H1 (cell line): ENCODE data around the gene ATP2B3. TPM values are rescaled to one million over a fixed set of nuclear protein-coding genes. Genes with fewer than 3 reads are reported as not detected.

Source experiments
- CTCF ChIA-PET: fragments of 300-600 bp; sonication (Branson Sonifier 250); formaldehyde crosslinking; loops from one replicate; lab custom pipeline; 2021; ENCODE audit not compliant: partially characterized antibody; lab: Charles Lee
- POLR2A ChIA-PET: fragments of 300-600 bp; sonication (Branson Sonifier 250); formaldehyde crosslinking; loops from one replicate; lab custom pipeline; 2021; ENCODE audit warnings: inconsistent platforms; ENCODE audit not compliant: partially characterized antibody; lab: Charles Lee
- DNase-seq, 2 experiments: peaks; one replicate each; pipeline versions ENCODE4 v3.0.0 to v3.0.0-alpha.2; 2010 to 2022; ENCODE audit warnings: low spot score in 2 of 2, low read depth in 1 of 2, mixed read lengths in 1 of 2
- FAIRE-seq: peaks from 2 replicates; lab custom pipeline; 2011; peaks lifted over from hg19 to GRCh38; lab: Jason Lieb, UNC
- H2AFZ ChIP-seq: 2 replicates; pipeline ENCODE4 v1.8.1; 2012; ENCODE audit warnings: low read length, inconsistent platforms
- H2AK5ac ChIP-seq: 2 replicates; pipeline ENCODE4 v1.6.1; 2013; ENCODE audit warnings: low read depth, low read length
- H2BK120ac ChIP-seq: replicated peaks from 2 replicates; pipeline ENCODE3; 2013; ENCODE audit warnings: low read depth, low read length, inconsistent platforms
- H2BK12ac ChIP-seq: 2 replicates; pipeline ENCODE4 v1.6.1; 2013; ENCODE audit warnings: low read depth, low read length
- H2BK15ac ChIP-seq: 2 replicates; pipeline ENCODE4 v1.6.1; 2013; ENCODE audit warnings: low read length
- H2BK20ac ChIP-seq: 2 replicates; pipeline ENCODE4 v1.6.1; 2013; ENCODE audit warnings: low read length
- H2BK5ac ChIP-seq: 2 replicates; pipeline ENCODE4 v1.6.1; 2013; ENCODE audit warnings: low read depth, low read length
- H3K14ac ChIP-seq: 2 replicates; pipeline ENCODE4 v1.6.1; 2013; ENCODE audit warnings: inconsistent platforms; ENCODE audit not compliant: insufficient read length
- H3K18ac ChIP-seq: 2 replicates; pipeline ENCODE4 v1.6.1; 2013; ENCODE audit warnings: low read length; ENCODE audit errors: extremely low read depth
- H3K23ac ChIP-seq: 2 replicates; pipeline ENCODE4 v1.6.1; 2013; ENCODE audit warnings: inconsistent platforms; ENCODE audit not compliant: insufficient read length
- H3K23me2 ChIP-seq: 2 replicates; pipeline ENCODE4 v1.6.1; 2013; ENCODE audit warnings: low read depth, low read length
- H3K27ac ChIP-seq: 2 replicates; pipeline ENCODE4 v1.6.1; 2011; ENCODE audit warnings: low read depth, low read length, inconsistent platforms
- H3K27me3 ChIP-seq, 4 experiments: replicated peaks in 1 of 4; 1 replicate in 1 of 4; 2 replicates in 3 of 4; pipeline versions ENCODE4 v1.6.1 to v1.8.1; 2011 to 2013; ENCODE audit warnings: low read length in 3 of 4, mild to moderate bottlenecking in 3 of 4, inconsistent platforms in 2 of 4, mixed read lengths in 2 of 4, moderate library complexity in 1 of 4; ENCODE audit not compliant: control insufficient read depth in 3 of 4, insufficient read depth in 3 of 4; ENCODE audit errors: extremely low read depth in 1 of 4
- H3K36me3 ChIP-seq, 4 experiments: 2 replicates each; pipeline versions ENCODE4 v1.6.1 to v1.8.1; 2011 to 2013; ENCODE audit warnings: mild to moderate bottlenecking in 4 of 4, low read length in 3 of 4, moderate library complexity in 2 of 4, control low read depth in 1 of 4, inconsistent platforms in 1 of 4; ENCODE audit not compliant: insufficient read depth in 4 of 4, control insufficient read depth in 2 of 4
- H3K4ac ChIP-seq: replicated peaks from 2 replicates; pipeline ENCODE3; 2013; ENCODE audit warnings: low read length, low read depth, mixed read lengths, inconsistent platforms; ENCODE audit not compliant: insufficient read length
- H3K4me1 ChIP-seq, 4 experiments: replicated peaks in 1 of 4; 1 replicate in 1 of 4; 2 replicates in 3 of 4; pipeline versions ENCODE4 v1.6.1 to v1.8.1; 2011 to 2013; ENCODE audit warnings: low read length in 3 of 4, inconsistent platforms in 2 of 4, mixed read lengths in 1 of 4; ENCODE audit not compliant: insufficient read depth in 4 of 4, control insufficient read depth in 3 of 4
- H3K4me2 ChIP-seq, 2 experiments: 2 replicates each; pipeline versions ENCODE4 v1.6.1 to v1.8.1; 2011 to 2013; ENCODE audit warnings: low read depth in 2 of 2, low read length in 2 of 2, control low read depth in 1 of 2, inconsistent platforms in 1 of 2, mild to moderate bottlenecking in 1 of 2; ENCODE audit not compliant: insufficient read depth in 1 of 2
- H3K4me3 ChIP-seq, 4 experiments: fragments of 200-600, 300-600 bp in 1 of 4; sonication (generic), shearing (Covaris generic), sonication (Bioruptor Twin) in 1 of 4; 2 replicates each; pipeline versions ENCODE4 v1.5.1 to v1.8.1; 2011 to 2016; ENCODE audit warnings: low read length in 4 of 4, low read depth in 3 of 4, control low read depth in 2 of 4, inconsistent platforms in 2 of 4, mild to moderate bottlenecking in 2 of 4, mixed read lengths in 1 of 4, moderate library complexity in 1 of 4; ENCODE audit not compliant: insufficient read depth in 2 of 4; ENCODE audit errors: extremely low read depth in 1 of 4
- H3K56ac ChIP-seq: replicated peaks from 2 replicates; pipeline ENCODE3; 2013; ENCODE audit warnings: low read depth, mild to moderate bottlenecking, mixed read lengths, low read length, inconsistent platforms; ENCODE audit not compliant: insufficient read length
- H3K79me1 ChIP-seq: 2 replicates; pipeline ENCODE4 v1.6.1; 2013; ENCODE audit warnings: low read depth, low read length, control low read depth
- H3K79me2 ChIP-seq, 2 experiments: 2 replicates each; pipeline versions ENCODE4 v1.6.1 to v1.8.1; 2012 to 2013; ENCODE audit warnings: low read length in 2 of 2, mild to moderate bottlenecking in 2 of 2, inconsistent platforms in 1 of 2; ENCODE audit not compliant: insufficient read depth in 2 of 2, control insufficient read depth in 1 of 2
- H3K9ac ChIP-seq, 4 experiments: replicated peaks in 1 of 4; 1 replicate in 1 of 4; 2 replicates in 3 of 4; pipeline versions ENCODE4 v1.6.1 to v1.8.1; 2011 to 2013; ENCODE audit warnings: low read depth in 3 of 4, low read length in 3 of 4, control low read depth in 2 of 4, mild to moderate bottlenecking in 2 of 4, moderate library complexity in 2 of 4, inconsistent platforms in 1 of 4; ENCODE audit errors: extremely low read depth in 1 of 4
- H3K9me3 ChIP-seq, 2 experiments: 2 replicates each; pipeline versions ENCODE4 v1.6.1 to v1.8.1; 2012 to 2013; ENCODE audit warnings: mild to moderate bottlenecking in 2 of 2, moderate library complexity in 2 of 2, control low read depth in 1 of 2, inconsistent platforms in 1 of 2, low read depth in 1 of 2, low read length in 1 of 2, mixed read lengths in 1 of 2; ENCODE audit not compliant: insufficient read depth in 2 of 2
- H4K20me1 ChIP-seq, 2 experiments: replicated peaks in 1 of 2; 2 replicates each; pipeline versions ENCODE3 to v1.8.1; 2011 to 2013; ENCODE audit warnings: inconsistent platforms in 2 of 2, low read length in 2 of 2, mild to moderate bottlenecking in 1 of 2; ENCODE audit not compliant: insufficient read depth in 2 of 2, control insufficient read depth in 1 of 2
- H4K5ac ChIP-seq: 2 replicates; pipeline ENCODE4 v1.6.1; 2013; ENCODE audit warnings: low read length, low read depth, mixed read lengths, inconsistent platforms; ENCODE audit not compliant: insufficient read length
- H4K8ac ChIP-seq: 2 replicates; pipeline ENCODE4 v1.8.0; 2013; ENCODE audit warnings: mild to moderate bottlenecking, moderate library complexity, low read length, inconsistent platforms; ENCODE audit not compliant: insufficient read depth; ENCODE audit errors: extremely low read depth
- H4K91ac ChIP-seq: replicated peaks from 2 replicates; pipeline ENCODE3; 2013; ENCODE audit warnings: low read length, mixed read lengths, inconsistent platforms; ENCODE audit not compliant: insufficient read length
- CHD1 ChIP-seq: IDR thresholded peaks from 2 replicates; pipeline ENCODE4 v1.6.1; 2012; ENCODE audit warnings: low read depth, low read length, improper control_type of control experiment
- JUN ChIP-seq: IDR thresholded peaks from 2 replicates; pipeline ENCODE4 v1.6.1; 2011; ENCODE audit warnings: low read depth, mild to moderate bottlenecking, improper control_type of control experiment, low read length
- NANOG ChIP-seq: IDR thresholded peaks from 2 replicates; pipeline ENCODE4 v1.6.1; 2011; ENCODE audit warnings: low read length, low read depth, mild to moderate bottlenecking, inconsistent platforms; ENCODE audit not compliant: insufficient read depth, poor library complexity, severe bottlenecking
- SIN3A ChIP-seq, 2 experiments: IDR thresholded peaks in 1 of 2; conservative IDR thresholded peaks in 1 of 2; 2 replicates each; pipeline ENCODE4 v1.6.1; 2011 to 2012; ENCODE audit warnings: low read length in 2 of 2, improper control_type of control experiment in 1 of 2, low read depth in 1 of 2, mild to moderate bottlenecking in 1 of 2
- TAF7 ChIP-seq: optimal IDR thresholded peaks from 2 replicates; pipeline ENCODE3; 2011; ENCODE audit warnings: low read depth, mild to moderate bottlenecking, inconsistent platforms, low read length, moderate library complexity, borderline replicate concordance
- WGBS, 2 experiments: shearing (Covaris generic) in 1 of 2; methylation state at CpG; one replicate each; pipeline versions ENCODE4 v1.1.6 to v1.1.7; 2013 to 2015; ENCODE audit warnings: low lambda C conversion rate in 2 of 2, mixed read lengths in 2 of 2, inconsistent platforms in 1 of 2, low coverage in 1 of 2, missing lambda C conversion rate in 1 of 2; ENCODE audit not compliant: insufficient replicate concordance in 2 of 2, insufficient coverage in 1 of 2, insufficient read length in 1 of 2; ENCODE audit errors: extremely low coverage in 1 of 2, missing lambda C conversion rate in 1 of 2; 5-methylcytosine and 5-hydroxymethylcytosine counted together
- polyA plus RNA-seq, 7 experiments: library from polyadenylated mRNA; depleted of rRNA in 3 of 7; stranded (reverse) in 5 of 7; unstranded in 2 of 7; fragments of >200 nt in 5 of 7; fragments of 200-250 nt in 2 of 7; gene quantifications; 1 replicate in 5 of 7; 2 replicates in 1 of 7; 4 replicates in 1 of 7; pipeline versions ENCODE4 v1.2.1 to v1.2.3, GENCODE V29; 2011 to 2013; ENCODE audit warnings: missing spikeins in 2 of 7, mixed read lengths in 2 of 7
- total RNA-seq: library from RNA; stranded (reverse); fragmentation: NEBNext Ultra II Directional; extraction: Animal tissue kit (Norgen Biotek cat#: 25700); gene quantifications from 2 replicates; pipeline ENCODE4 v1.2.1, GENCODE V29; 2021

ATP2B3 gene
- total and polyA plus RNA-seq, 2 of the 8 experiments (the other 6 are each of a cell fraction or from before 2014, with no cell fraction given), result 0.14 to 0.19 TPM

- CTCF ChIA-PET, result interaction anchor here (1.8 to 8.9 kb wide), 4 partner anchors 11 to 55 kb away, joined by 6 to 130 read pairs (median 31); partner anchors contain the start of genes CCNQ and DUSP9
- POLR2A ChIA-PET, result no interaction called here
- no peak overlapping the region for H2AFZ ChIP-seq
- H3K23ac ChIP-seq, result no peak overlapping the region
- no peaks in the 10 kb centered on the region for H3K79me2 ChIP-seq
- no peak for FAIRE-seq
- no peak overlapping the region for H3K4ac ChIP-seq
- no peak overlapping the region for H4K5ac ChIP-seq
- H2BK5ac ChIP-seq, result no peak overlapping the region
- H2BK12ac ChIP-seq, result no peak overlapping the region
- H3K79me1 ChIP-seq, result no peaks in the 10 kb centered on the region
- H3K9me3 ChIP-seq, result no peaks in the 10 kb centered on the region
- no CpG with 5 or more reads among the region's 10 CpGs for WGBS, 2 experiments
- no peak overlapping the region for H3K18ac ChIP-seq
- H3K56ac ChIP-seq, result no peak overlapping the region
- no peak overlapping the region for H3K27ac ChIP-seq
- no peak overlapping the region for H2BK20ac ChIP-seq
- H3K4me3 ChIP-seq, result no peak overlapping the region
- no peaks in the 10 kb centered on the region for H3K36me3 ChIP-seq
- TF ChIP-seq NANOG (no peak), JUN (no peak), SIN3A (conservative IDR thresholded peaks at IDR 0.05 in 1 of 2, IDR thresholded peaks at IDR 0.05 in 1 of 2; ENCODE audit: low read depth in 1 of 2, low read length in 2 of 2) (no peak), TAF7 (no peak), CHD1 (no peak)
- DNase-seq, result no peak
- no peak overlapping the region for H3K9ac ChIP-seq
- H3K4me1 ChIP-seq, result no peaks in the 10 kb centered on the region
- no peak overlapping the region for H3K14ac ChIP-seq
- no peaks in the 10 kb centered on the region for H3K23me2 ChIP-seq
- no peak overlapping the region for H4K91ac ChIP-seq
- H2AK5ac ChIP-seq, result no peak overlapping the region
- no peak overlapping the region for H4K8ac ChIP-seq
- H3K4me2 ChIP-seq, result no peak overlapping the region
- peaks cover 0 to 11% (median 8%) of the 10 kb centered on the region in 4 experiments; a peak in 6 of 7 replicates for H3K27me3 ChIP-seq
- H4K20me1 ChIP-seq, result no peaks in the 10 kb centered on the region
- no peak overlapping the region for H2BK120ac ChIP-seq
- H2BK15ac ChIP-seq, result no peak overlapping the region
Observed at GRCh38 chrX:153612413-153612812, 95.0 kb downstream of the ATP2B3 start.
